SK-N-SH treated with all-trans-retinoic acid at 6 μM for 48 hours (cell line): ENCODE results near the gene CAPN13.

Source experiments
- ATAC-seq: fragments of 200-7000 bp; cut with Tn5 transposase; 3 replicates; pipeline ENCODE4 v1.9.1; 2020; ENCODE audit warnings: mild to moderate bottlenecking, moderate library complexity
- ARNTL ChIP-seq: fragments of 450-650 bp; formaldehyde crosslinking; IDR thresholded peaks from 2 replicates; pipeline ENCODE4 v1.5.0; 2020; ENCODE audit warnings: low read depth, mild to moderate bottlenecking, moderate library complexity, borderline replicate concordance
- BACH2 ChIP-seq: fragments of 250-450 bp; sonication (Bioruptor Pico); IDR thresholded peaks from 2 replicates; pipeline ENCODE4 v1.9.0; 2021; ENCODE audit warnings: mild to moderate bottlenecking, borderline replicate concordance
- CSDC2 ChIP-seq: fragments of 250-450 bp; sonication (Bioruptor Pico); IDR thresholded peaks from 2 replicates; pipeline ENCODE4 v1.5.0; 2020; ENCODE audit warnings: mild to moderate bottlenecking, moderate library complexity
- ESRRG ChIP-seq: fragments of 250-450 bp; sonication (Bioruptor Pico); IDR thresholded peaks from 2 replicates; pipeline ENCODE4 v1.6.1; 2021; ENCODE audit warnings: mild to moderate bottlenecking
- GLIS3 ChIP-seq: fragments of 250-450 bp; sonication (Bioruptor Pico); IDR thresholded peaks from 2 replicates; pipeline ENCODE4 v1.5.0; 2020; ENCODE audit warnings: mild to moderate bottlenecking, moderate library complexity
- ISL1 ChIP-seq: fragments of 250-450 bp; sonication (Bioruptor Pico); IDR thresholded peaks from 2 replicates; pipeline ENCODE4 v2.1.2; 2022; ENCODE audit warnings: mild to moderate bottlenecking, moderate library complexity
- OSR1 ChIP-seq: fragments of 250-450 bp; sonication (Bioruptor Pico); IDR thresholded peaks from 2 replicates; pipeline ENCODE4 v1.8.0; 2022; ENCODE audit warnings: moderate library complexity, mild to moderate bottlenecking, inconsistent platforms
- PPARA ChIP-seq: fragments of 250-450 bp; sonication (Bioruptor Pico); IDR thresholded peaks from 2 replicates; pipeline ENCODE4 v1.5.0; 2020; ENCODE audit warnings: mild to moderate bottlenecking, borderline replicate concordance
- SNAI2 ChIP-seq: fragments of 250-450 bp; sonication (Bioruptor Pico); IDR thresholded peaks from 2 replicates; pipeline ENCODE4 v1.5.0; 2020; ENCODE audit warnings: mild to moderate bottlenecking, moderate library complexity
- TCF4 ChIP-seq: fragments of 250-450 bp; sonication (Bioruptor Pico); IDR thresholded peaks from 2 replicates; pipeline ENCODE4 v1.8.0; 2021; ENCODE audit warnings: mild to moderate bottlenecking, moderate library complexity, borderline replicate concordance
- TOX ChIP-seq: fragments of 250-450 bp; sonication (Bioruptor Pico); IDR thresholded peaks from 2 replicates; pipeline ENCODE4 v1.8.0; 2021; ENCODE audit warnings: mild to moderate bottlenecking, moderate library complexity, borderline replicate concordance
- ZC3H10 ChIP-seq: fragments of 250-450 bp; sonication (Bioruptor Pico); IDR thresholded peaks from 2 replicates; pipeline ENCODE4 v1.5.1; 2021; ENCODE audit warnings: mild to moderate bottlenecking, moderate library complexity
- ZFP3 ChIP-seq: fragments of 250-450 bp; sonication (Bioruptor Pico); IDR thresholded peaks from 2 replicates; pipeline ENCODE4 v1.5.0; 2020; ENCODE audit warnings: mild to moderate bottlenecking, moderate library complexity
- ZFP30 ChIP-seq: fragments of 450-650 bp; formaldehyde crosslinking; IDR thresholded peaks from 2 replicates; pipeline ENCODE4 v1.5.0; 2022; ENCODE audit warnings: mild to moderate bottlenecking, moderate library complexity
- ZNF565 ChIP-seq: fragments of 450-650 bp; formaldehyde crosslinking; conservative IDR thresholded peaks from 2 replicates; pipeline ENCODE4 v1.5.0; 2020; ENCODE audit warnings: low read depth, mild to moderate bottlenecking, moderate library complexity
- ZNF70 ChIP-seq: fragments of 450-650 bp; formaldehyde crosslinking; IDR thresholded peaks from 2 replicates; pipeline ENCODE4 v1.5.0; 2020; ENCODE audit warnings: mild to moderate bottlenecking, moderate library complexity
- ZNF8 ChIP-seq: fragments of 450-650 bp; formaldehyde crosslinking; IDR thresholded peaks from 2 replicates; pipeline ENCODE4 v1.5.0; 2020; ENCODE audit warnings: mild to moderate bottlenecking, moderate library complexity
- TF ChIP-seq, protein P1 (sequence below): fragments of 250-450 bp; sonication (Bioruptor Pico); IDR thresholded peaks from 2 replicates; pipeline ENCODE4 v1.5.0; 2020; ENCODE audit warnings: mild to moderate bottlenecking, moderate library complexity
- TF ChIP-seq, protein P2 (sequence below): fragments of 250-450 bp; sonication (Bioruptor Pico); IDR thresholded peaks from 2 replicates; pipeline ENCODE4 v1.5.1; 2021; ENCODE audit warnings: mild to moderate bottlenecking, moderate library complexity
- TF ChIP-seq, protein P3 (sequence below): fragments of 250-450 bp; sonication (Bioruptor Pico); IDR thresholded peaks from 2 replicates; pipeline ENCODE4 v1.8.0; 2020; ENCODE audit warnings: mild to moderate bottlenecking, moderate library complexity, borderline replicate concordance
- TF ChIP-seq, protein P4 (sequence below): fragments of 250-450 bp; sonication (Bioruptor Pico); IDR thresholded peaks from 2 replicates; pipeline ENCODE4 v1.8.0; 2021; ENCODE audit warnings: low read depth, mild to moderate bottlenecking, moderate library complexity, borderline replicate concordance

The CAPN13 gene

DNA sequence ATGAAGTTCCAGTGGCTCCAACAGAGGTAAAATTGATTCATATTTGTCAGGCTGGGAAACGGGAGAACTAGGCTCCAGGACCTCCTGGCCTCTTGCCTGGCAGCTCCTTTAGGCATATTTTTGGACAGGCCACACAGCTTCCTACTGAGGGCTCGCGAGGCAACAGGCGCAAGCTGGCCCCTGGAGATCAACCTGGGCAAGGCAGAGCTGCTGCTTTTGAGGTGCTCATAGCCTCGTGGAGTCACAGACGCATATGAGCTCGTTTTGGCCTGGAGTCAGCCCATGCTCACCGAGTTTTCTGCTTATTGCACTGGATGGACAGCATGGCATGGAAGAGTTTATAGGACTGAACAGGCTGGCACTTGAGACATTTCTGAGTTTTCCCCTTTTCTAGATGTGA lies 97.7 kb downstream of the CAPN13 start:
- no peak for ATAC-seq
- TF ChIP-seq, protein P1, sequence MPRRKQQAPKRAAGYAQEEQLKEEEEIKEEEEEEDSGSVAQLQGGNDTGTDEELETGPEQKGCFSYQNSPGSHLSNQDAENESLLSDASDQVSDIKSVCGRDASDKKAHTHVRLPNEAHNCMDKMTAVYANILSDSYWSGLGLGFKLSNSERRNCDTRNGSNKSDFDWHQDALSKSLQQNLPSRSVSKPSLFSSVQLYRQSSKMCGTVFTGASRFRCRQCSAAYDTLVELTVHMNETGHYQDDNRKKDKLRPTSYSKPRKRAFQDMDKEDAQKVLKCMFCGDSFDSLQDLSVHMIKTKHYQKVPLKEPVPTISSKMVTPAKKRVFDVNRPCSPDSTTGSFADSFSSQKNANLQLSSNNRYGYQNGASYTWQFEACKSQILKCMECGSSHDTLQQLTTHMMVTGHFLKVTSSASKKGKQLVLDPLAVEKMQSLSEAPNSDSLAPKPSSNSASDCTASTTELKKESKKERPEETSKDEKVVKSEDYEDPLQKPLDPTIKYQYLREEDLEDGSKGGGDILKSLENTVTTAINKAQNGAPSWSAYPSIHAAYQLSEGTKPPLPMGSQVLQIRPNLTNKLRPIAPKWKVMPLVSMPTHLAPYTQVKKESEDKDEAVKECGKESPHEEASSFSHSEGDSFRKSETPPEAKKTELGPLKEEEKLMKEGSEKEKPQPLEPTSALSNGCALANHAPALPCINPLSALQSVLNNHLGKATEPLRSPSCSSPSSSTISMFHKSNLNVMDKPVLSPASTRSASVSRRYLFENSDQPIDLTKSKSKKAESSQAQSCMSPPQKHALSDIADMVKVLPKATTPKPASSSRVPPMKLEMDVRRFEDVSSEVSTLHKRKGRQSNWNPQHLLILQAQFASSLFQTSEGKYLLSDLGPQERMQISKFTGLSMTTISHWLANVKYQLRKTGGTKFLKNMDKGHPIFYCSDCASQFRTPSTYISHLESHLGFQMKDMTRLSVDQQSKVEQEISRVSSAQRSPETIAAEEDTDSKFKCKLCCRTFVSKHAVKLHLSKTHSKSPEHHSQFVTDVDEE (CRISPR knock-in tag), result no peak
- TF ChIP-seq, protein P2, sequence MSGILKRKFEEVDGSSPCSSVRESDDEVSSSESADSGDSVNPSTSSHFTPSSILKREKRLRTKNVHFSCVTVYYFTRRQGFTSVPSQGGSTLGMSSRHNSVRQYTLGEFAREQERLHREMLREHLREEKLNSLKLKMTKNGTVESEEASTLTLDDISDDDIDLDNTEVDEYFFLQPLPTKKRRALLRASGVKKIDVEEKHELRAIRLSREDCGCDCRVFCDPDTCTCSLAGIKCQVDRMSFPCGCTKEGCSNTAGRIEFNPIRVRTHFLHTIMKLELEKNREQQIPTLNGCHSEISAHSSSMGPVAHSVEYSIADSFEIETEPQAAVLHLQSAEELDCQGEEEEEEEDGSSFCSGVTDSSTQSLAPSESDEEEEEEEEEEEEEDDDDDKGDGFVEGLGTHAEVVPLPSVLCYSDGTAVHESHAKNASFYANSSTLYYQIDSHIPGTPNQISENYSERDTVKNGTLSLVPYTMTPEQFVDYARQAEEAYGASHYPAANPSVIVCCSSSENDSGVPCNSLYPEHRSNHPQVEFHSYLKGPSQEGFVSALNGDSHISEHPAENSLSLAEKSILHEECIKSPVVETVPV, result no peak
- TF ChIP-seq ARNTL (CRISPR knock-in tag) (no peak), ESRRG (CRISPR knock-in tag) (no peak), BACH2 (CRISPR knock-in tag) (no peak), CSDC2 (no peak), ZFP30 (CRISPR knock-in tag) (no peak), TOX (no peak), ZFP3 (CRISPR knock-in tag) (no peak), ZNF70 (CRISPR knock-in tag) (no peak), SNAI2 (CRISPR knock-in tag) (no peak), GLIS3 (CRISPR knock-in tag) (no peak), ZNF565 (CRISPR knock-in tag) (no peak), ZNF8 (CRISPR knock-in tag) (no peak)
- TF ChIP-seq, protein P3, sequence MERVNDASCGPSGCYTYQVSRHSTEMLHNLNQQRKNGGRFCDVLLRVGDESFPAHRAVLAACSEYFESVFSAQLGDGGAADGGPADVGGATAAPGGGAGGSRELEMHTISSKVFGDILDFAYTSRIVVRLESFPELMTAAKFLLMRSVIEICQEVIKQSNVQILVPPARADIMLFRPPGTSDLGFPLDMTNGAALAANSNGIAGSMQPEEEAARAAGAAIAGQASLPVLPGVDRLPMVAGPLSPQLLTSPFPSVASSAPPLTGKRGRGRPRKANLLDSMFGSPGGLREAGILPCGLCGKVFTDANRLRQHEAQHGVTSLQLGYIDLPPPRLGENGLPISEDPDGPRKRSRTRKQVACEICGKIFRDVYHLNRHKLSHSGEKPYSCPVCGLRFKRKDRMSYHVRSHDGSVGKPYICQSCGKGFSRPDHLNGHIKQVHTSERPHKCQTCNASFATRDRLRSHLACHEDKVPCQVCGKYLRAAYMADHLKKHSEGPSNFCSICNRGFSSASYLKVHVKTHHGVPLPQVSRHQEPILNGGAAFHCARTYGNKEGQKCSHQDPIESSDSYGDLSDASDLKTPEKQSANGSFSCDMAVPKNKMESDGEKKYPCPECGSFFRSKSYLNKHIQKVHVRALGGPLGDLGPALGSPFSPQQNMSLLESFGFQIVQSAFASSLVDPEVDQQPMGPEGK (CRISPR knock-in tag), result no peak

DNA sequence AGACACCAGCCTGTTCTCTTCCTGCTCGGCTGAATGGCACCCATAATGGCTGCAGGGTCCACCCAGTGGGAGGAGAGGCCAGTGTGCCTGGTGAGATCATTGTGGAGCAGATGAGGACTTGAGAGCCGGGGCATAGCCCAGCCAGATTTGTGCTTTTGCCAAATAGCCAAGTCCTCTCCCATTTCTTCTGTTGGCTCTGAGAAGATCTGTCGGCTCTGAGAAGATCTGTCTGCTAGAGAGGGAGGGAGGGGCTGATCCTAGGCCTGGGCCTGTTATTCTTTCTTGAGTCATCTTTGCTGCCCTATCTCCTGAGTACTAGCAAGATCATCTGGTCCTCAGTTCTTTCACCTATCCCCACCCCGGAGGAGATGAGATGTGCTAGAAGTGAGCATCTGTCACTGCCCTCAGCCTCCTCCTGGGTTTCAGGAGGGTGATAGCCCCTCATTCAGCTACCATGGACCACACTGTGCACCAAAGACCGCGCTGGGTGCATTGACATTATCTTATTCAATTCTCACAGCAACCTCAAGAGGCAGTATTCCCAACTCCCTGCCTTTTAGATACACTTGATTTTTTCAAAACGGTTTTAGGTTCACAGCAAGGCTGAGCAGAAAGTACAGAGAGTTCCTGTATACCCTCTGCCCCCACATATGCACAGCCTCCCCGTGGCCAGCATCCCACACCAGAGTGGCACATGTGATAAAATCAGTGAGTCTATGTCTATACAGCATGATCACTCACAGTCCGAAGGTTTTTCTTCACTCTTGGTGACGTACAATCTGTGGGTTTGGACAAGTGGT lies 98.6 kb downstream of the CAPN13 start:
- no peak for TF ChIP-seq ZC3H10
- TF ChIP-seq, protein P3 (CRISPR knock-in tag), result no peak
- ATAC-seq, result 0 out of 3 replicates have a peak, but pooled peaks have one; percentile 6

DNA sequence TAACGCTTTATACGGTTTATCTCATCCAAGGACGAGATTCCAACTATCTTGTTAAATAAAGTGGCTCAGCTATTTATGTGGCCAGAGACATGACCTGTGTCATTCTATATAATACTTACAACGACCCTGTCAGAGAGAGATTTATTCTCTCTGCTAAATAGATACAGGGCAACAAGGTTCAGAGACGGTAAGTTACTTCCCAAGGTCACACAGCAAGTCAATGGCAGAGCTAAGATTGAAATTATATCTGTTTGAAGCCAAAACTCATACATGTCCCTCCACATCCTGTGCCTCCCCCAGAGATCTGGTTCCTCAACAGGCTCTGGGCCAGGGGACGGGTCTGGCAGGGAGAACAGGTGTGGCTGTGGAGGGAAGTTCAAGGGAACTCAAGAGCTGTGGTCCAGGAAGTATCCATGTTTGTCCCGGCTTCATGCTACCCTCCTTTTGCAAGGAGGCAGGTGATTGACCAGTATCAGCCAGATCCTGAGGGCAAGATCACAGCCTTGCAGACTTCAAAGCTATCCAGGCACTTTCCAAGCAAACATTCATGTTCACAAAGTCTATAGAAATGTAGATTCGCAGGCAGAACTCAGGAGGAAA lies 99.8 kb downstream of the CAPN13 start:
- ATAC-seq, result no peak
- TF ChIP-seq ZNF8 (CRISPR knock-in tag) (no peak), GLIS3 (CRISPR knock-in tag) (no peak), ZFP3 (CRISPR knock-in tag) (no peak), ISL1 (CRISPR knock-in tag) (no peak), PPARA (CRISPR knock-in tag) (no peak), TOX (no peak), ZFP30 (CRISPR knock-in tag) (no peak; the same call in 1 of the 2 replicates), CSDC2 (no peak), TCF4 (no peak), ZC3H10 (no peak), OSR1 (CRISPR knock-in tag) (no peak), SNAI2 (CRISPR knock-in tag) (no peak)
- TF ChIP-seq, protein P4, sequence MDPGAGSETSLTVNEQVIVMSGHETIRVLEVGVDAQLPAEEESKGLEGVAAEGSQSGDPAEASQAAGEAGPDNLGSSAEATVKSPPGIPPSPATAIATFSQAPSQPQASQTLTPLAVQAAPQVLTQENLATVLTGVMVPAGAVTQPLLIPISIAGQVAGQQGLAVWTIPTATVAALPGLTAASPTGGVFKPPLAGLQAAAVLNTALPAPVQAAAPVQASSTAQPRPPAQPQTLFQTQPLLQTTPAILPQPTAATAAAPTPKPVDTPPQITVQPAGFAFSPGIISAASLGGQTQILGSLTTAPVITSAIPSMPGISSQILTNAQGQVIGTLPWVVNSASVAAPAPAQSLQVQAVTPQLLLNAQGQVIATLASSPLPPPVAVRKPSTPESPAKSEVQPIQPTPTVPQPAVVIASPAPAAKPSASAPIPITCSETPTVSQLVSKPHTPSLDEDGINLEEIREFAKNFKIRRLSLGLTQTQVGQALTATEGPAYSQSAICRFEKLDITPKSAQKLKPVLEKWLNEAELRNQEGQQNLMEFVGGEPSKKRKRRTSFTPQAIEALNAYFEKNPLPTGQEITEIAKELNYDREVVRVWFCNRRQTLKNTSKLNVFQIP (CRISPR knock-in tag), result no peak
- TF ChIP-seq, protein P2, result no peak
